ENCODE measurements around the gene GRM8. TPM values are rescaled to one million over a fixed set of nuclear protein-coding genes. Genes with fewer than 3 reads are reported as not detected.

The GRM8 gene
- total RNA-seq, 1 donor from 2014 or later = 0.41 TPM

DNA sequence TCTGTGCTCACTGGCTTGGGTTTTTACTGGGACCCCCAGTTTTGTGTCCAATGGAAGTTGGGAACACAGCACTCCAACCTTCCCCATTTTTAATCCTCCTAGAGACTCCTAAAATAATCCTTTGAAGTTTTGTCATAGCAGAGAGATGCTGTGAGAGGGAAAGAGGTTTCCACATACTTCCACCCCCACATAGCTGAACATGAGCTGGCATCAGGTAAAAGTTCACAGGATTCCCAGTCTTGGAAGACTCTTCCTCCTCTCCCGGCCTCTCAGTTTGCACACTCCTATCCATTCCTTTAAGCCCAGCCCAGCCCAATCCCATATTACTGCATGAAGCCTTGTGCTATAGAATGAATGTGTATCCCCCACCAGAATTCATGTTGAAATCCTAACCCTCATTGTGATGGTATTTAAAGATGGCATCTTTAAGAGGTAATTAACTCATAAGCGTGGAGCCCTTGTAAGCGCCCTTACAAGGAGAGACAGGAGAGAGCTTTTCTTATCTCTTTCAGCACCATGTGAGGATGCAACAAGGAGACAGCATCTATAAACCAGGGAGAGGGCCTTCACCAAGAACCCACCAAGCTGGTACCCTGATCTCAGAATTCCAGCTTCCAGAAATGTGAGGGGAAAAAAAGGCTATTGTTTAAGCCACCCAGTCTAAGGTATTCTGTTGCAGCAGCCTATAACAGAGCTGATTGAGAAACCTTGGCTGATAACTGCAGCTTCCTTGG is 22.4 kb downstream of the GRM8 start:
- no peak for DNase-seq

GRCh38 chr7:127226685-127227374 is 25.9 kb downstream of the GRM8 start:
- no peak for DNase-seq

GRCh38 chr7:127221731-127222130 is 31.0 kb downstream of the GRM8 start:
- DNase-seq = no peak

DNA sequence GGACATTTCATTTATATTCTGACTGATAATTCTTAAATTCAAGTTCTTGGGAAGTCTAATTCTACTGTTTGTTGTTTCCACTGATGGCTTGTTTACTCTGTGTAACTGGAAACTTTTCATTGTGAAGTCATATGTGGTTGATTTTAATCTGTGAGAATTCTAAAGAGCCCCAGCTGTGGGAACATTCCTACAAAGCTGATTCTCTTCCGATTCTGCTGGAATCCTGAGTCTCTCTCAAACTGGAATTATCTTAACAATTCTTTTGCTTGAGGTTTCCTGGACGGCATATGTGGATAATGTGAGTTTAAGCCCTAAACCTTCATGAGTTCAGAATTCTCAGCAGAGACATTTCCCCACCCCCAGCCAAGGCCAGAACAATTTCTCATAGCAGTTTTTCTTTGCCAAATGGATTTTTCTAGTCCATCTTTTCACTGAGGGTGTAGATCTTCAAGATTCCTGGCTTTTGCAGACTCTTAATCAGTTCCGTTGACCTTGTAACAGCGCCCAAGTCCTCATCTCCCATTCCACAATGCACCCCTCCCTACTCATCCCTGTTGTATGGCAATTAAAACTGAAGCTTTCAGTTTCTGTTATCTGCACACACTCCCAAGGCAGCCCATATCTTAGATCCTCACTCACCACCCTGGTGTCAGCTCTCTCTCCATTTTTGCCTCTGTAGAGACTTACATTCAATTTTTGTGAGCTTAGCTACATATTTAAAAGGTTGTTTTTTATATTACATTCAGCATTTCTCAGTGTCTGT is 37.6 kb downstream of the GRM8 start:
- peak; percentile 3 for DNase-seq

DNA sequence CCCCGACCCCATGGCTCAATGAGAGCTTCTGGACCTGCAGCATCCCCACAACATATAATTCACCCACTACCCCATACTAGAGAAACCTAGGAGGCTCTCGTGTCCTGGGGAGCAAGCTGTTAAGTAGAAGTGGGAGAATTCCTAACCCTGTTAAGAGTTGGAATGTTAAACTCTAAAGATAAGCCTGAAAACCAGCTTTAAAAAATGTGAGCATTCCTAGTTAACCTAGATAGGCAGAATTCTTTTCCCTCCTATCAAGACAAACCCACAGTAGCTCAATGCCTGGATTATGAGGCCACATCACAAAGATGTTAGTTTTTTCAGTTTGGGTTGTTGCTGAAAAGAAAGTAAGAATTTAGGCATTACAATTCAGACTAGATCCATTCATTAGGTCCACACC is 42.9 kb downstream of the GRM8 start:
- no peak for DNase-seq

GRCh38 chr7:127208860-127209259 is 43.9 kb downstream of the GRM8 start:
- no peak for DNase-seq

DNA sequence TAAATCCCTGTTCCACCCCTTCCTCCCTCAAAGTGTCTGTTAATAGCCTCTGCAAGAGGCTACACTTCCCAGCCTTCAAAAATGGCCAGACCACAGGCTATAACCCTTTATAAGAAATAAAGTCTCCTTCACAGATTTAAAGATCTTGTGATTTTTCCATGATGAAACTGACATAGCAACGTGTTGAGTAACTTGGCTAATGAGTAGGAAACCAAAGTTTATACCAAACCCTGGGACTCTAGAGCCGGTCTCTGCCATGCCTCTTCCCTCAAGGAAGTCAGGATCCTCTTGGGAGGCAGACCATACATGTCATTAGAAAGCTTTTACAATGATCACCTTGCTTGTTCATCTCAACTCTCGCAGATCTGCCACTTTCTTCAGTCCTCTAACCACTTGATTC is 44.4 kb downstream of the GRM8 start:
- DNase-seq = no peak

DNA sequence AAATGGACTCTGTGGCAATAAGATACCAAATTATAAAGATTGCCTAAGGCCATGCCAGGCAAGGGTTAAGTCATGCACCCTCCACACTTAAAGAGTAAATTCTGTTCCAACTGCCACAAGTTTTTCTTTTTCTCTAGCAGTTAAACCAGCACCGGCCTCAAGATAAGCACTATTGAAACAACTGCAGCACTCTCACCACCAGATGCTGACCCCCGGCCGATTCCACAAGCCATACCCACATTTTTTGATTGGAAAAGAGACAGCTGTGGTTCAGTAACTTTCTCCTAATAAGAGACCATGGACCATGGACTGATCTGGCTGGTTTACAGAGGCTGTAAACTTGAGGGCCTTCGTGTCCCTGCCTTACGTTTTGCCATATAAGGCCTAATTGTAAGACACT is 44.9 kb downstream of the GRM8 start:
- DNase-seq = no peak

- no peak for DNase-seq
These were observed 45.5 kb downstream of the GRM8 start for GRCh38 chr7:127207230-127207629.

GRCh38 chr7:127194571-127194970 is 58.2 kb downstream of the GRM8 start:
- DNase-seq = no peak

DNA sequence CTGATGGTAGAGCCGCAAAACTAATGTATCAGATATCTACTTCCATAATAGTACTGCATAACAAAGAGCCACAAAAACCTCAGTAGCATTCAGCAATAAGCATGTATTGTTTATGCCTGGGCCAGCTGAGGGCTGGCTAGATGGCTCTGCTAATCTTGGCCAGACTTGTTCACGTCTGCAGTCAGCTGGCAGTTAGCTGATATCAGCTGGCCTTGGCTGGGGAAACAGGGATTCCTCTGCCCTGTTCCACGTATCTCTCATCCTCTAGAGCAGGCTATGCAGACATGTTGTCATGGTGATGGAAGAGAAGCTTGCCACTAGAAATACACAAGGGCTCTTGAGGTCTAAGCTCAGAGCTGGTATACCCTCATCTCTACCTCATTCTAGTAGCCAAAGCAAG is 62.9 kb downstream of the GRM8 start:
- no peak for DNase-seq

GRCh38 chr7:127189074-127189473 is 63.7 kb downstream of the GRM8 start:
- DNase-seq = no peak

- DNase-seq = no peak
These were observed 65.0 kb downstream of the GRM8 start for GRCh38 chr7:127187740-127188139.

- no peak for DNase-seq
These were observed 66.1 kb downstream of the GRM8 start for GRCh38 chr7:127186686-127187085.

- no peak for DNase-seq
These were observed 75.6 kb downstream of the GRM8 start for GRCh38 chr7:127177156-127177555.

DNA sequence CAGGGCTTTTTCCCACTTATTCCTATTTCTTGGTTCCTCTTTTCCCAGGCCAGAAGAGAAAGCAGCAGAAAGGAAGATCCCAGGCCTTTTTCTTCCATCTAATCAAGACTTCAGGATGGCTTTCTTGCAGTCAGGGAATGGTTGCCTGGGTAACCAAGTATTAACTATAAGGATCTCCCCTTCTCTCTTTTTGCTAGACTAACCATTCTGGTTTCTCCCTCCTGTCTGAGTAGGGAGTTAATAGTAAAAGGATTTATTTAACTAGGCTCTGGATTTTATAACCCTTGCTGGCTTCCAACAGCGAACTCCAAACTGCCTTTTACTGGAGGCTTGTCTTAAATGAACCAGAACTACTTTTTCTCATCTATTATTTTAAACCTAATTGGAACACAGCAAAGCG is 90.4 kb downstream of the GRM8 start:
- DNase-seq = no peak

GRCh38 chr7:127158659-127159058 is 94.1 kb downstream of the GRM8 start:
- no peak for DNase-seq

DNA sequence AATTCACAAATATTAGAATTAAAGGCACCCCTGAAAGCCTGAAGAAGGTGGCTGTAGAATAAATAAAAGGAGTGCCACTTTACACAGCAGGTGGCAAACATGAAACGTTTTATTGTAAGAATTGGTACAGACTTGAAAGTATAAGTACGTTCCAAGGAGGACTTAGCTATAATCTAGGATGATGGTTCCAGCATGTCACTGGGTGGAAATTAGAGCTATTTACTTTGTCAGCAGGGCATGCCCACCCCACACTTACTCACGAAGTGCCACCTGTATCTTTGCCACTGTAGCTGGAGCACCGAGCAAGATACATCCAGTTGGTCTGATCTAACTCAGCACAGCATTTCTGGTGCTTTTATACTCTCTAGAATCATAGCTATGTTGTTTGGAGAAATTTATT is 97.8 kb downstream of the GRM8 start:
- no peak for DNase-seq

DNA sequence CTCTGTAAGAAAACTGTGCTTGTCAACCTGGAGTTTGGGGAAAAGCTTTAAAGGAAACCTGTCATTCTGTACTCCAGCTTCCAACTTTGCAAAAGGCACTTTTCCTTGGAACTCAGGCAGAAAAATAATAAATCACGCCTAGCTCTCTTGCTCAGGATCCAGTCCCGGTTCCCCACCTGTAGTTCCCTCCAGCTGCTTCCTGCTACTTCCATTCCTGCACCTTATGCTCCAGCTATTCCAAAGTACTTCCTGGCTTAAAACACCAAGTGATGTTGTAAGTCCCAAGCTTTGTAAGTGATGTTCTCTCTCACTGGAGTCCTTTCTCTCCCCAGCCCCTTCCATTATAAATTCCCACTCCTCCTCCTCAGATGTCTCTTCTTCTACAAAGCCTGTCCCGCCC is 98.6 kb downstream of the GRM8 start:
- DNase-seq = no peak

DNA sequence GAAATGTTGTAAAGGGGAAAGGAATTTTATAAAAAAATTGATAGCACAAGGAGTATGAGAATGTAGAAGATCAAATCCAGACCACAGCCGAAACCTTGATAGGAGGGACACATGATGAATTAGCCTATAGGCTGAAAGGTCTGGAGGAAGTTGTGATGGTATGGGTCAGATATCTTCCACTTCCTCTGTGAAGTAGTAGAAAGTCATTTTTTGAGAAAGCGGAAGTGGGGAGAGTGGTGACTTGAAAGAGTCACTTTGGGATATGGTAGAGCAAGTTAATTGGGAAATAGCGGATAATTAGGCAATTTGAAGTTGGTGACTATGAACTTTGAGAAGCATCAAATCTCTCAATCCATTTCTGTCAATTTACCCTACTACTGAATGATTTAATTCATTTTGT is 99.4 kb downstream of the GRM8 start:
- DNase-seq = no peak

DNA sequence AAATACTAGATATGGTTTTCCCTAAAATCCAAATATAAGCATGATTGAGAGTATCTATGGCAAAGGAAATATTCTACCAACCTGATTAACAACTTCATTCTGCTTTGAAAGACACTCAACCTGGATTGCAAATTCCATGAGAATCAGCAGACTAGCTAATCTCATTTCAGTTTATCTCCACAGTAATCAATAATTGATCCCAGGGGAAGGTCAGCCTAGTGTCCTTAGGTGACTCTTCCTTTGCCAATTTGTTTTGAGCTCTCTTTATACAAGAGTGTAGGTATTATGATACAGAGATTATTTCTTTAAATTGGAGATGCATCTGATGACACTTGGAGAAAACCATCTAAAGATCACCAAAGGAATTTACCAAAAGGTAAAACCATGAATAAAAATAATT is 100.3 kb downstream of the GRM8 start:
- DNase-seq = no peak

GRCh38 chr7:127151379-127151778 is 101.4 kb downstream of the GRM8 start:
- no peak for DNase-seq

GRCh38 chr7:127150543-127150942 is 102.2 kb downstream of the GRM8 start:
- DNase-seq = no peak
